ENCODE measurements around the gene TEX52.
A peak's percentile ranks its signal among the peaks of the same experiment; 100 is the strongest.
"Not testable (repeated sequence)": the region's sequence is repeated elsewhere in the genome, so short reads cannot be mapped to it uniquely, and the experiment has no call there.

Gene TEX52

GRCh38 chr12:2863402-2863801 lies 6.6 kb upstream of the TEX52 start:
- DNase-seq: not testable (repeated sequence)

DNA sequence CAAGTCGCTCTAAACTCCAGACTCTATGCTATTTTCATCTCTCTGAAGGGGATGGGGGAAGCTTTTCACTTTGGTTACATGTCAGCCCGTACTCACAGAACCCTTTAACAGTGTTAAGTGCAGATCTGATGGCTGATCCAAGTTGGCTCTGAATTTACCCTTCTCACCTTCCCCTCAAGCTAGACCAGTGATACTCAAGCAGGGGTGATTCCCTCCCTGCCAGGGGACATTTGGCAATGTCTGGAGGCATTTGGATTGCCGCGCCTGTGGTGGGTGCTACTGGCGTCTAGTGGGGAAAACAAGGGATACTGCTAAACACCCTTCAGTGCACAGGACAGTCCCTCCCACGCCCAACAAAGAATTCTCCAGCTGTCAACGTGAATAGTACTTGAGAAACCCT lies 6.0 kb upstream of the TEX52 start:
- DNase-seq: no peak

GRCh38 chr12:2860170-2860569 lies 3.3 kb upstream of the TEX52 start:
- DNase-seq: no peak

- DNase-seq: no peak
Observed at GRCh38 chr12:2858944-2859421, 2.1 kb upstream of the TEX52 start.

- no peak for DNase-seq
Observed at GRCh38 chr12:2858334-2858733, 1.5 kb upstream of the TEX52 start.

DNA sequence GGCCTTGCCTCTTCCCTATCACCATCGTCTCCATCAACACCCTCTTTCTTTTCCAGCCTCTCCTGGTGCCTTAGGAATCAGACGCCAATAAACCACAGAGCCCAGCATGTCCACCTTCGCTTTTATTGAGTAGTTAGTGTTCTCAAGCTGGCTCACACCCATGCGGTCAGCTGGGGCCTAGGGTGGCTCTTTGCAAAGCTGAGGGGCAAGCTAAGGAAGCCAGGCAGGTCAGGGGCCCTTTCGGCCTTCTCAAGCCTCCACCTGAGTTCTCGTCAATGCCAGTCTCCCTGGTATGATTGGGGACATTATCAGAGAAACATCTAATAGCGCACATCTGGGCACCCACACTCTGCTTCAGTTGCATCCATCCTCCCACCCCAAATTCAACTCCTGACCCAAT lies 737 bp upstream of the TEX52 start:
- no peak for DNase-seq

- DNase-seq: no peak
Observed at GRCh38 chr12:2856051-2856450, 788 bp downstream of the TEX52 start.

- no peak for DNase-seq
Observed at GRCh38 chr12:2855546-2855945, 1.3 kb downstream of the TEX52 start.

GRCh38 chr12:2854669-2855453 lies 2.0 kb downstream of the TEX52 start:
- no peak for DNase-seq

- DNase-seq: peak; percentile 51
Observed at GRCh38 chr12:2853626-2854025, 3.2 kb downstream of the TEX52 start.

DNA sequence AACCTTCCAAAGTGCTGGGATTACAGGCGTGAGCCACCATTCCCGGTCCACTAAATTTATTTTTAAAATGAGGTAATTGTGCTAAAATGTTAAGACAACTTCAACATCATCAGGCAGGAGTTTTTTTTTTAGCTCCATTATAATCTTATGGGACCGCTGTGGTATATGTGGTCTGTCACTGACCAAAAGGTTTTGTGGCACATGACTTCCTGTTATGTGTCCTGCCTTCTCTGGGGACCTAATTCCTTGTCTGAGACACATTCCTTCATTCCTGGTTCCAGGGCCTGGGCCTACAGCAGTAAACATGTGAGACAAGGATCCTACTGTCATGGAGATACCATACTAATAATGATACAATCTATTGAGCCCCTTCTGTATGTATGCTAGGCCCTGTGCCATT lies 4.9 kb downstream of the TEX52 start:
- no peak for DNase-seq

DNA sequence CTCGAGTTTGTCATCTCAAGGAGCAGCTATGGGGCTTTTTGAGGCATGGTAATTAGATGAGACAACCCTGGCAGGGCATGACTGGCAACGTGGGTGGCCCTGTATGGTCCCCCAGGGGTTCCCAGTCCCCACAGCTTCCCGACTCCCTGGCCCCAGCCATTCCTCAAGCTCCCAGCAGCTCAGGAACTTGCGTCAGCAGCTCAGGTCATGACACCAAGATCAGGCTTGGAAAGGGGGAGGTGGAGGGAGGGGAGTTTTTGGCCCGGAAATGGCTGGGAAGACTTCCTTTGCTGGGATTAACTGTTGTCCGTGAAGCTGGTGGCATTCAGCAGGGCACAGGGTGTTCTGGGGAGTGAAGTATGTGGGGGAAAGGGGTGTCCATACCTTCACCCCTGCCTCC lies 11.6 kb downstream of the TEX52 start:
- DNase-seq: no peak

- no peak for DNase-seq
Observed at GRCh38 chr12:2844786-2845185, 12.1 kb downstream of the TEX52 start.

- DNase-seq: no peak
Observed at GRCh38 chr12:2842948-2843347, 13.9 kb downstream of the TEX52 start.

- DNase-seq: no peak
Observed at GRCh38 chr12:2841056-2841650, 15.7 kb downstream of the TEX52 start.

DNA sequence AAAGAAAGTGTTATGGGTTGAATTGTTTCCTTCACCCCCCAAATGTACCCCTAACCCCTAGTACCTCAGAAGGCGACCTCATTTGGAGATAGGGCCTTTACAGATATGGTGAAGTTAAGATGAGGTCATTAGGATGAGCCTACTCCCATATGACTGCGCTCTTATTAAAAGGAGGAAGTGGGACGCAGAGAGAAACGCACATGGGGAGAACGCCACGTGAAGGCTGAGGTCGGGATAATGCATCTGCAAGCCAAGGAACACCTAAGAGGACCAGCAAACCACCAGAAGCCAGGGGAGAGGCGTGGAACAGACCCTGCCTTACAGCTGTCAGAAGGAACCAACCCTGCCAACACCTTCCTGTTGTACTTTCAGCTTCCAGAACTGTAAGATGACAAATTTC lies 20.3 kb downstream of the TEX52 start:
- DNase-seq: no peak

DNA sequence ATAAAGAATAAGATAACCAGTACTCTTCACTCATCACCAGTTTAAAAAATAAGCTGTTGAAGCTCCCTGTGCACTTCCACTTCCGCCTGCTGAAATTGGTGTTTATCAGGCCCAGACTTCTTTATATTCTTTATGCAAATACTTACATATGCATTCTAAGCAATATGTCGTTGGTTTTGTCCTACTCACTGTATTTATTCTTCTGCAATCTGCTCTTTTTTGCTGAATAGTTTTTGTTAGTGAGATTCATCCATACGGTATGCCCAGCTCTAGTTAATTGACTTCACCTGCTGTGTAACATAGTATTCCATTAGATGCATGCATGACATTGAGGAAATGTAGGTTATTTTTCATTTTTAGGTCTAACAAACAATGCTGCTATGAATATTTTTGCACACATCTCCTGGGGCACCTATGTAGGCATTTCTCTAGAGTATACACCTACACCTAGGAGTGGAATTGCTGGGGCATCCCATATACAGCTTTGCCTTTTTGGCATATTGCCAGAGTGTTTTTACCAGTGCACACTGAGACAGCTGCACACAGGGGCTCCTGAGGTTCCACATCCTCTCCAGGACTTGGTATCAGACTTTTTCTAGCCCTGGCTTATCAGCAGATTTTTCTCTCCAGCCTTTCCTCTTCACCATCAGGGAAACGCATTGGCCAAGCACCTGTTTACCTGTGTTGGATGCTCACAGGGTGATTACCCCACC lies 21.0 kb downstream of the TEX52 start:
- no peak for DNase-seq

- DNase-seq: no peak
Observed at GRCh38 chr12:2834581-2835491, 22.0 kb downstream of the TEX52 start, which contains the start of gene NRIP2. Gene NRIP2 (minus strand): TSS chr12:2835035. CDS start chr12:2834983, 52 bp downstream.

DNA sequence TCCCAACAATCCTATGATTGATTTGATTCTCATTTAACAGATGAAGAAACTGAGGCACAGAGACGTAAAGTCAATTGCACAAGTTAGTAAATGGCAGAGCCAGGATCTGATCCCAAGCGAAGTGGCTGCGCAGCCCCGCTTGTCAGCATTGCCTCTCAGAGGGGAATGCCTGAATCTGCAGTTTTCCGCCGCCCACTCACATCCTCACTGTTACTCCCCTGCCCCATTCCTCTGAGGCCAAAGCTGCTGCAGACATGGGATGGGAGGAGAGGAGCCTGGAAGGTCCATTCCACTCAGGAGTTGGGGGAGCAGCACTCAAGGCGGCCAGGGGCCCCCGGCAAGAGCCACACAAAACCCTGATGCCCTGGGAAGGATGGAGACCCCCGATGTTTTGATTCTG lies 23.0 kb downstream of the TEX52 start:
- no peak for DNase-seq

DNA sequence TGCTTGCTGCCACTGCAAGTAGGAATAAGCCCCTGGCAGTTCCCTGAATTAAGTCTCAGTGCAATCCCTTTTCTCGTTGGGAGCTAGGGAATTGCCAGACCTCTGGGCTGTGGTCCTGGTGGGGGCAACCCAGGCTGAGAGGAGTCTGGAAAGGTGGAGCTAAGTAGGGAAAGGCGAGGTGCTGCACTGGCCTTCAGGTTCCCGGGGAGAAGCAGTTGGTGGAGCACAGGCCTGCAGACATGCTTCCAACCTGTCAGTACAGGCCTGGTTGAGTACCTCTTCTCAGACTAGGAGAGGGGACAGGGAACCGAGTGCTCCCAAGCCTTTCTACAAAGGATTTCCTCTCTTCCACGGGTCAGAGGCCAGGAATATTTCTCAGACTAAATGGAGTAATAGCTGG lies 23.5 kb downstream of the TEX52 start:
- DNase-seq: no peak

GRCh38 chr12:2832550-2833127 lies 24.2 kb downstream of the TEX52 start:
- DNase-seq: no peak

DNA sequence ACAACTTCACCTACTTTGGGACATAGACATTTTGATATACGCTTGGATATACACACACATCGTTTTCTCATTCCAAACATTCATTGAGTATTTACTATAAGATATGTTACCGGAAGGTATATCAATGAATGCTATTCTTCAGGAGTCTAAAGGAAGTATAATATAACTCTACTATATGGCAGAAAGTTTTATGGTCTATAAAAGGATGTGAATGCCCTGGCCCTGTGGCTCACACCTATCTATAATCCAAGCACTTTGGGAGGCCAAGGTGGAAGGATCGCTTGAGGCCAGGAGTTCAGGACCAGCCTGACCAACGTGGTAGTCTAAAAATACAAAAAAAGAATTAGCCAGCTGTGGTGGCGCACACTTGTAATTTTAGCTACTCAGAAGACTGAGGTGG lies 27.6 kb downstream of the TEX52 start:
- no peak for DNase-seq

Data from activated T-cell treated with anti-CD3 and anti-CD28 coated beads, Interleukin-2, amount 50 U/mL, for 1 hour (primary cell).